ENCODE measurements around the gene DNM1L.
"Not testable (repeated sequence)": the region's sequence is repeated elsewhere in the genome, so short reads cannot be mapped to it uniquely, and the experiment has no call there.

DNM1L gene

DNA sequence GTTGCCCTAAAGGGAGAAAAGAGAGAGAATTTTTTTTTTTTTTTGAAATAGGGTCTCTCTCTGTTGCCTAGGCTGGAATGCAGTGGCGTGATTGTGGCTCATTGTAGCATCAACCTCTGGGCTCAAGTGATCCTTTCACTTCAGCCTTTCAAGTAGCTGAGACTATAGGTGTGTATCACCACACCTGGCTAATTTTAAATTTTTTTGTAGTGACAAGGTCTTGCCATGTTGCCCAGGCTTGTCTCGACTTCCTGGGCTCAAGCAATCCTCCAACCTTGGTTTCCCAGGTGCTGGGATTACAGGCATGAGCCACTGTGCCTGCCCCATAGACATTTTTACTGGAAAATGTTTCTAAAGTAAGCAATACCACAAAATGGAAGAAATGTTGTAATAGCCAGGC is 39.8 kb downstream of the DNM1L start:
- H3K4me3 ChIP-seq (ENCODE audit: low read length, poor library complexity, severe bottlenecking) = no peak overlapping the region
- H3K79me2 ChIP-seq (ENCODE audit: insufficient read depth, low read length) = no peaks in the 10 kb centered on the region
- H4K20me1 ChIP-seq (ENCODE audit: insufficient read depth, low read length, poor library complexity, severe bottlenecking) = no peaks in the 10 kb centered on the region
- no peak overlapping the region for H3K9ac ChIP-seq (ENCODE audit: low read depth, low read length, poor library complexity, severe bottlenecking)
- no peak overlapping the region for H3K4me2 ChIP-seq (ENCODE audit: low read depth, low read length, poor library complexity, severe bottlenecking)
- no peaks in the 10 kb centered on the region for H3K27me3 ChIP-seq (ENCODE audit: insufficient read depth, low read length, poor library complexity, severe bottlenecking)
- no peak for TF ChIP-seq EZH2phosphoT487 (IDR thresholded peaks at IDR 0.05; ENCODE audit: borderline replicate concordance)
- TF ChIP-seq, protein P1, sequence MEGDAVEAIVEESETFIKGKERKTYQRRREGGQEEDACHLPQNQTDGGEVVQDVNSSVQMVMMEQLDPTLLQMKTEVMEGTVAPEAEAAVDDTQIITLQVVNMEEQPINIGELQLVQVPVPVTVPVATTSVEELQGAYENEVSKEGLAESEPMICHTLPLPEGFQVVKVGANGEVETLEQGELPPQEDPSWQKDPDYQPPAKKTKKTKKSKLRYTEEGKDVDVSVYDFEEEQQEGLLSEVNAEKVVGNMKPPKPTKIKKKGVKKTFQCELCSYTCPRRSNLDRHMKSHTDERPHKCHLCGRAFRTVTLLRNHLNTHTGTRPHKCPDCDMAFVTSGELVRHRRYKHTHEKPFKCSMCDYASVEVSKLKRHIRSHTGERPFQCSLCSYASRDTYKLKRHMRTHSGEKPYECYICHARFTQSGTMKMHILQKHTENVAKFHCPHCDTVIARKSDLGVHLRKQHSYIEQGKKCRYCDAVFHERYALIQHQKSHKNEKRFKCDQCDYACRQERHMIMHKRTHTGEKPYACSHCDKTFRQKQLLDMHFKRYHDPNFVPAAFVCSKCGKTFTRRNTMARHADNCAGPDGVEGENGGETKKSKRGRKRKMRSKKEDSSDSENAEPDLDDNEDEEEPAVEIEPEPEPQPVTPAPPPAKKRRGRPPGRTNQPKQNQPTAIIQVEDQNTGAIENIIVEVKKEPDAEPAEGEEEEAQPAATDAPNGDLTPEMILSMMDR (conservative IDR thresholded peaks at IDR 0.05; ENCODE audit: low read length) = no peak
- H3K4me1 ChIP-seq (ENCODE audit: insufficient read depth, low read length, poor library complexity, severe bottlenecking) = no peaks in the 10 kb centered on the region
- no peak overlapping the region for H2AFZ ChIP-seq (ENCODE audit: low read length)
- H3K9me2 ChIP-seq (replicated peaks; ENCODE audit: low read depth, low read length) = no peaks in the 10 kb centered on the region
- H3K36me3 ChIP-seq (ENCODE audit: insufficient read depth, low read length) = peaks cover 52% of the 10 kb centered on the region
- H3F3A ChIP-seq (ENCODE audit: low read depth) = no peaks in the 10 kb centered on the region
- no peaks in the 10 kb centered on the region for H3K9me3 ChIP-seq (ENCODE audit: insufficient read depth, low read depth, low read length)

- peaks cover 62% of the 10 kb centered on the region for H3K36me3 ChIP-seq (ENCODE audit: insufficient read depth, low read length)
- H4K20me1 ChIP-seq (ENCODE audit: insufficient read depth, low read length, poor library complexity, severe bottlenecking); H3K27me3 ChIP-seq (ENCODE audit: insufficient read depth, low read length, poor library complexity, severe bottlenecking); H3K9me3 ChIP-seq (ENCODE audit: insufficient read depth, low read depth, low read length); H3K4me2 ChIP-seq (ENCODE audit: low read depth, low read length, poor library complexity, severe bottlenecking); H2AFZ ChIP-seq (ENCODE audit: low read length); H3K4me1 ChIP-seq (ENCODE audit: insufficient read depth, low read length, poor library complexity, severe bottlenecking); H3K4me3 ChIP-seq (ENCODE audit: low read length, poor library complexity, severe bottlenecking); H3K79me2 ChIP-seq (ENCODE audit: insufficient read depth, low read length); H3F3A ChIP-seq (ENCODE audit: low read depth); H3K9ac ChIP-seq (ENCODE audit: low read depth, low read length, poor library complexity, severe bottlenecking); H3K9me2 ChIP-seq (replicated peaks; ENCODE audit: low read depth, low read length): not testable (repeated sequence)
These were observed 46.2 kb downstream of the DNM1L start for GRCh38 chr12:32725308-32725707.

- no peak overlapping the region for H2AFZ ChIP-seq (ENCODE audit: low read length)
- no peaks in the 10 kb centered on the region for H3K9me3 ChIP-seq (ENCODE audit: insufficient read depth, low read depth, low read length)
- TF ChIP-seq, protein P1 (conservative IDR thresholded peaks at IDR 0.05; ENCODE audit: low read length) = no peak
- TF ChIP-seq EZH2phosphoT487 (IDR thresholded peaks at IDR 0.05; ENCODE audit: borderline replicate concordance) = no peak
- H3K27me3 ChIP-seq (ENCODE audit: insufficient read depth, low read length, poor library complexity, severe bottlenecking) = no peaks in the 10 kb centered on the region
- H3K4me1 ChIP-seq (ENCODE audit: insufficient read depth, low read length, poor library complexity, severe bottlenecking) = no peaks in the 10 kb centered on the region
- H3K9ac ChIP-seq (ENCODE audit: low read depth, low read length, poor library complexity, severe bottlenecking) = no peak overlapping the region
- no peak overlapping the region for H3K4me2 ChIP-seq (ENCODE audit: low read depth, low read length, poor library complexity, severe bottlenecking)
- no peaks in the 10 kb centered on the region for H3F3A ChIP-seq (ENCODE audit: low read depth)
- no peaks in the 10 kb centered on the region for H3K9me2 ChIP-seq (replicated peaks; ENCODE audit: low read depth, low read length)
- H3K36me3 ChIP-seq (ENCODE audit: insufficient read depth, low read length) = peaks cover 56% of the 10 kb centered on the region
- H4K20me1 ChIP-seq (ENCODE audit: insufficient read depth, low read length, poor library complexity, severe bottlenecking) = no peaks in the 10 kb centered on the region
- no peak overlapping the region for H3K4me3 ChIP-seq (ENCODE audit: low read length, poor library complexity, severe bottlenecking)
- no peaks in the 10 kb centered on the region for H3K79me2 ChIP-seq (ENCODE audit: insufficient read depth, low read length)
These were observed 47.2 kb downstream of the DNM1L start for GRCh38 chr12:32726286-32726685.

DNA sequence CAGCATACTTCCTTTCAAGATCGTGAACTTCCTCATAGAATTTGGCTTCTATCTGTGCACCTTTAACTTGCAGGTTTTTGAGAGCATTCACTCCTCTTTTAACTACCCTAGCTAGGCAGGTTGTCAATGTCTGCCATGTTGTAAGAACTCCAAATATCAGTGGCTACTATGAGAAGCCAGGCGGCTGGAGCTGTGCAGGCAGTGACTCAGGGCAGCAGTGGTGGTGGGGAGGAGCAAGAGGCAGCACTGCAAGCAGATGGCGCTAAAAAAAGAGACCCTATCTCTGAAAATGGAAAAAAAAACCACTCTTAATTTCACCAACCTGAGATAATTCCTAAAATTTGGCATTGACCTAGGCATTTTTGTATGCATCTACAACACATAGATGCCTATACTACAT is 48.1 kb downstream of the DNM1L start:
- Histone ChIP-seq H3K9me3 (ENCODE audit: insufficient read depth, low read depth, low read length) (no peaks in the 10 kb centered on the region), H3F3A (ENCODE audit: low read depth) (no peaks in the 10 kb centered on the region), H3K4me2 (ENCODE audit: low read depth, low read length, poor library complexity, severe bottlenecking) (no peak overlapping the region), H3K27me3 (ENCODE audit: insufficient read depth, low read length, poor library complexity, severe bottlenecking) (no peaks in the 10 kb centered on the region), H2AFZ (ENCODE audit: low read length) (no peak overlapping the region), H4K20me1 (ENCODE audit: insufficient read depth, low read length, poor library complexity, severe bottlenecking) (no peaks in the 10 kb centered on the region), H3K9ac (ENCODE audit: low read depth, low read length, poor library complexity, severe bottlenecking) (no peak overlapping the region), H3K4me1 (ENCODE audit: insufficient read depth, low read length, poor library complexity, severe bottlenecking) (no peaks in the 10 kb centered on the region), H3K36me3 (ENCODE audit: insufficient read depth, low read length) (peaks cover 54% of the 10 kb centered on the region), H3K9me2 (replicated peaks; ENCODE audit: low read depth, low read length) (no peaks in the 10 kb centered on the region), H3K79me2 (ENCODE audit: insufficient read depth, low read length) (no peaks in the 10 kb centered on the region), H3K4me3 (ENCODE audit: low read length, poor library complexity, severe bottlenecking) (no peak overlapping the region)
- TF ChIP-seq EZH2phosphoT487 (IDR thresholded peaks at IDR 0.05; ENCODE audit: borderline replicate concordance) = no peak
- TF ChIP-seq, protein P1 (conservative IDR thresholded peaks at IDR 0.05; ENCODE audit: low read length) = no peak
